HG03045 (cell line): ENCODE results near the gene FAU.

ENCODE experiments used
- ATAC-seq: cut with Tn5 transposase; IDR thresholded peaks from one replicate; pipeline ENCODE4 v1.9.1; 2021; ENCODE audit warnings: mild to moderate bottlenecking, moderate library complexity; ENCODE audit not compliant: unreplicated experiment

Gene FAU

GRCh38 chr11:65109231-65110198 lies 12.4 kb downstream of the FAU start:
- ATAC-seq, result no peak

- no peak for ATAC-seq
These were observed 13.3 kb downstream of the FAU start for GRCh38 chr11:65108469-65109123.

DNA sequence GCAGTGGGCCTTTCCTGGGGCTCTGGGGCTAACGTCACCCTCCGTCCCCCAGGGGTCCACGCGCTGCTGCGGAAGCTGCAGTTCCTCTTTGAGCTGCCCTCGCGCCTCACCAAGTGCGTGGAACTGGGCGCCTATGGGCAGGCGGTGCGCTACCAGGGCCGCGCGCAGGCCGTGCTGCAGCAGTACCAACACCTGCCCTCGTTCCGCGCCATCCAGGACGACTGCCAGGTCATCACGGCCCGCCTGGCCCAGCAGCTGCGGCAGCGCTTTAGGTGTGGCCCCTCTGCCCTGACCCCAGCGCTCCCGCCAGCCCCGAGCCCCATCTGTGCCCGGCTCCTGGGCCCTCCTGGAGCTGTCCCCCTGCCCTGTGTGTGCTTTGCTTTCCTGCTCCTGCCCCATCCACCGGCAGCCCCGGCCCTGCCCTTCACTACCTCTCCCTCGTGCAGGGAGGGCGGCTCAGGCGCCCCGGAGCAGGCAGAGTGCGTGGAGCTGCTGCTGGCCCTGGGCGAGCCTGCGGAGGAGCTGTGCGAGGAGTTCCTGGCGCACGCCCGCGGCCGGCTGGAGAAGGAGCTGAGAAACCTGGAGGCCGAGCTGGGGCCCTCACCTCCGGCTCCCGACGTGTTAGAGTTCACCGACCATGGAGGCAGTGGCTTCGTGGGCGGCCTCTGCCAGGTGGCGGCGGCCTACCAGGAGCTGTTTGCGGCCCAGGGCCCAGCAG lies 14.0 kb downstream of the FAU start:
- ATAC-seq, result no peak

DNA sequence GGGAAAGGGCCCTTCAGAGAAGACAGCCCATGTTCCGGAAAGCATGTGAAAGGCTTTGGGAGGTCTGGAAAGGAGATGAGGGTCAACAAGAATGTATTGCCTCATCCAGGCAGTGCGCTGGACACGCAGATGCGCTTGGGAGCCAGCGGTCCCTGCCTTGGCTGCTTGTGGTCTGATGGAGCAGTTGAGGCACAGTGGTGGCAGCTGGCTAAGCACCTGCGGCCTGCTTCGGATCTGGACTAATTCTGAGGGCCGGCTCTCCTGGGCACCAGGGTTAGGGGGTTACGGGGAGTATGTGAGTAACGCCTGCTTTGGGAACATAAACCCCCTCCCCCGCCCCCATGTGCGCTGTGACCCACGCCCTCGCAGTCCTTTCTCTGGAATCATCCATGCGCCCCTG lies 14.9 kb downstream of the FAU start:
- no peak for ATAC-seq

GRCh38 chr11:65104628-65105027 lies 17.3 kb downstream of the FAU start:
- no peak for ATAC-seq

- no peak for ATAC-seq
These were observed 18.5 kb downstream of the FAU start for GRCh38 chr11:65103476-65103875.

GRCh38 chr11:65102142-65103095 lies 19.5 kb downstream of the FAU start:
- no peak for ATAC-seq

- no peak for ATAC-seq
These were observed 21.1 kb downstream of the FAU start for GRCh38 chr11:65100674-65101350.

- ATAC-seq, result no peak
These were observed 25.0 kb downstream of the FAU start for GRCh38 chr11:65096926-65097325.

DNA sequence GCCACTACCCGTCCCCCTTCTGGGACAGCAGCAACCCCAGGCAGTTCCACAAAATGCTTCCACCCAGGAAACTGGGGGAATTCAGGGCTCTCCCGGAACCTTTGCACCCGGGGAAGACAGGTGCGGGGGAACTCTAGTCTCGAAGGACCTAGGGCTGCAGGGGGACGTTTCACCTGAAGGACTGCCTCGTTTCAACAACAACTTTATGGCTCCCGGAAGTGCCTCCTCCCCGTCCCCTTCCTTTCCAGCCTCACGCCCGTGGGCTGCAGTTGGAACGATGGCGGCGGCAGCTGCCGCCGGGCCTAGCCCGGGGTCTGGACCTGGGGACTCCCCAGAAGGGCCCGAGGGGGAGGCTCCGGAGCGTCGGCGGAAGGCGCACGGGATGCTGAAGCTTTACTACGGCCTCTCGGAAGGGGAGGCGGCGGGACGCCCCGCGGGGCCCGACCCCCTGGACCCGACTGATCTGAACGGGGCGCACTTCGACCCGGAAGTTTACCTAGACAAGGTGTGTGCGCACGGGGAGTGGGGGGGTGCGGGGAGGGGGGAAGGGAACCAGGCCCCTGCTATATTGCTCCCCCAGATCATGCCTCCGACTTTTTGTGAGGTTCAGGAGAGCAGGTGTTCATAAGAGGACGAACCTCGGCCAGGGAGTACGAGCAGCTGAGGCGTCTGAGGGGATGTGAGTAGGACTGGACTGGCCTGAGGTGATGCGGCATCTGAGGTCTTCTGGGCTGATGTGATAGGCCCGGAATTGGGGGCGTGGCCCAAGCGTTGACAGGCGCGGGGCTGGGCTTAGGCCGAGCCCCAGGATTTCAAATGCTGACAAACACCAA lies 25.7 kb downstream of the FAU start, which contains the start of gene VPS51:
Gene VPS51, plus strand, starts transcription at position 241 of the 833 bp plus-strand sequence. Its CDS starts 37 bp downstream, at position 278.
- ATAC-seq, result peak; percentile 73

DNA sequence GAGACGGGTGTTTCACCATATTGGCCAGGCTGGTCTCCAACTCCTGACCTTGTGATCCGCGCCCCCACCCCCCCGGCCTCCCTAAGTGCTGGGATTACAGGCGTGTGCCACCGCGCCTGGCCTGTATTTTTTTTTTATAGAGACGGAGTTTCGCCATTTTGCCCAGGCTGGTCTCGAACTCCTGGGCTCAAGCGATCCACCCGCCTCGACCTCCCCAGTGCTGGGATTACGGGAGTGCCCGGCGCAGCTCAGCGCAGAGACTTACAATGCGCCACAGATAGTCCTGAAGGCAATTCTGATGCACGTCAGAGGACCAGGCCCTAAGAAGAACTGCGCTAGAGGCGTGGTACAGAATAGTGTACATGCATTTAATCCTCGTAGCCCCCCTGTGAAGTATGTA lies 26.5 kb downstream of the FAU start:
- no peak for ATAC-seq

DNA sequence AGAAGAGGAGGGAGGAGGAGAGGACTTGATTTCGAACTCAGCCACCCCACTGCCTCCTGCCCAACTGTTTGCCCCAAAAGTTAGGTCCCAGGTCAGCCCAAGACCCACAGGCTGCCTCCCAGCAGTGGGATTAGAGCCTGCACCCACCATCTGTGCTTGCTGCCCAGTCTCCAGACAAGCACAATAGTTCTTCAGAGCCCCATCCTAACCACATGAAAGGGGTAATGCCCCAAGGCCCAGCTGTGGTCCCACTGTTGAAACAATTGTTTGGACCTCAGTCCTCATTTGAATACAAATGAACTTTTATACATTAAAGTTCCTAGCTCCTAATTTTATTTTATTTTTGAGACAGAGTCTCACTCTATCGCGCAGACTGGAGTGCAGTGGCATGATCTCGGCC lies 31.3 kb downstream of the FAU start:
- ATAC-seq, result no peak

- ATAC-seq, result no peak
These were observed 32.3 kb downstream of the FAU start for GRCh38 chr11:65089621-65090020.

- no peak for ATAC-seq
These were observed 34.1 kb downstream of the FAU start for GRCh38 chr11:65087827-65088226.

DNA sequence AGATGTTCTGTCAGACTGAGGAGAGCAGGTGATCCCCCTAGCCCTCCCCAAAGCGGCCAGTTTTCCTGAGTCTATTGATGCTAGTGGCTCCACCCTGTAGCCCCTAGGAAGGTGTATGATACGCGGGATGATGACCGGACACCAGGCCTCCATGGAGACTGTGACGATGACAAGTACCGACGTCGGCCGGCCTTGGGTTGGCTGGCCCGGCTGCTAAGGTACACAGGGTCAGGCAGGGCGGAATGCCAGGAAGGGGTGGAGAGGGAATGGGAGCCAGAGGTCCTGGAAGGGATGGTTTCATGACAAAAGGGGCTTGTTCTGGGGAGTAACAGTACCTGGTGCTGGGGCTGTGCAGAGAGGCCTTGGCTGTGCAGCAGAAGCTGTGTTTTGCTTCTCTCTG lies 34.7 kb downstream of the FAU start:
- ATAC-seq, result no peak

- no peak for ATAC-seq
These were observed 35.1 kb downstream of the FAU start for GRCh38 chr11:65086809-65087208.

- ATAC-seq, result no peak
These were observed 36.5 kb downstream of the FAU start for GRCh38 chr11:65085446-65085845.

- no peak for ATAC-seq
These were observed 37.1 kb downstream of the FAU start for GRCh38 chr11:65084598-65085375.
